WERI-Rb-1 (cell line): ENCODE results near the gene TXNRD1.

Source experiments
- DNase-seq: peaks from one replicate; pipeline ENCODE4 v3.0.0-alpha.2; 2020
- H3K27ac ChIP-seq: fragments of 250-450 bp; sonication (Bioruptor Pico); 2 replicates; pipeline ENCODE4 v1.5.1; 2020; ENCODE audit warnings: mild to moderate bottlenecking, moderate library complexity
- H3K27me3 ChIP-seq: fragments of 250-450 bp; sonication (Bioruptor Pico); 2 replicates; pipeline ENCODE4 v1.5.1; 2021; ENCODE audit warnings: mild to moderate bottlenecking, low read depth, moderate library complexity; ENCODE audit not compliant: insufficient read depth, severe bottlenecking
- H3K36me3 ChIP-seq: fragments of 250-450 bp; sonication (Bioruptor Pico); 2 replicates; pipeline ENCODE4 v1.5.1; 2020; ENCODE audit warnings: mild to moderate bottlenecking, moderate library complexity
- H3K4me3 ChIP-seq: 2 replicates; pipeline ENCODE4 v1.5.1; 2011; ENCODE audit warnings: low read depth, mild to moderate bottlenecking, control low read depth, low read length
- H3K9me3 ChIP-seq: fragments of 250-450 bp; sonication (Bioruptor Pico); 2 replicates; pipeline ENCODE4 v1.5.1; 2021; ENCODE audit warnings: mild to moderate bottlenecking, moderate library complexity; ENCODE audit not compliant: severe bottlenecking
- TF ChIP-seq, protein P1 (sequence below): IDR thresholded peaks from 2 replicates; pipeline ENCODE4 v1.5.1; 2011; ENCODE audit warnings: low read depth, mild to moderate bottlenecking, control low read depth, inconsistent platforms, low read length

TXNRD1 gene

DNA sequence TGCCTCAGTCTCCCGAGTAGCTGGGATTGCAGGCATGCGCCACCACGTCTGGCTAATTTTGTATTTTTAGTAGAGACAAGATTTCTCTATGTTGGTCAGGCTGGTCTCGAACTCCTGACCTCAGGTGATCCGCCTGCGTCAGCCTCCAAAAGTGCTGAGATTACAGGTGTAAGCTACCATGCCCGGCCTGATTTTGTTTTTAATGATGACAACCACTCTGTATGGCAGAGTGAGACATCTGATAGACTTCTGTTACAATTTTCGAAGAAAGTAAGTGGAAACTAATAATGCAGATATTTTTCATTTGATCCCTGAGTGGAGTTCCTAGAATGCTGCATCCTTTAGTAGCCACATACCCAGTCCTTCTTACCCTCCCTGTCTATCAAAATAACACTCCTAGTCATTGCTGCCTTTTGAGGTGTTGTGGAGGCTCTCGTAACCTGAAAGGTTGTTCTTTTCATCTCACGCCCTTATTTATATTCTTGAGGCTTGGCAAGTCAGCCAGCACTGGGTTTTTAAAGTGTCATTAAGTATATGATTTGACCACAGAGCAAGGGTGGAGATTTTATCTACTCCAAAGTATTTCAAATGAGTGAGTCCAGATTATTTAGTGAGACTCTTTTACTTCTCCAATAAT is 82.0 kb downstream of the TXNRD1 start:
- no peaks in the 10 kb centered on the region for H3K27me3 ChIP-seq
- peaks cover 63% of the 10 kb centered on the region for H3K36me3 ChIP-seq
- no peaks in the 10 kb centered on the region for H3K9me3 ChIP-seq
- no peak overlapping the region for H3K27ac ChIP-seq
- H3K4me3 ChIP-seq: no peak overlapping the region
- TF ChIP-seq, protein P1, sequence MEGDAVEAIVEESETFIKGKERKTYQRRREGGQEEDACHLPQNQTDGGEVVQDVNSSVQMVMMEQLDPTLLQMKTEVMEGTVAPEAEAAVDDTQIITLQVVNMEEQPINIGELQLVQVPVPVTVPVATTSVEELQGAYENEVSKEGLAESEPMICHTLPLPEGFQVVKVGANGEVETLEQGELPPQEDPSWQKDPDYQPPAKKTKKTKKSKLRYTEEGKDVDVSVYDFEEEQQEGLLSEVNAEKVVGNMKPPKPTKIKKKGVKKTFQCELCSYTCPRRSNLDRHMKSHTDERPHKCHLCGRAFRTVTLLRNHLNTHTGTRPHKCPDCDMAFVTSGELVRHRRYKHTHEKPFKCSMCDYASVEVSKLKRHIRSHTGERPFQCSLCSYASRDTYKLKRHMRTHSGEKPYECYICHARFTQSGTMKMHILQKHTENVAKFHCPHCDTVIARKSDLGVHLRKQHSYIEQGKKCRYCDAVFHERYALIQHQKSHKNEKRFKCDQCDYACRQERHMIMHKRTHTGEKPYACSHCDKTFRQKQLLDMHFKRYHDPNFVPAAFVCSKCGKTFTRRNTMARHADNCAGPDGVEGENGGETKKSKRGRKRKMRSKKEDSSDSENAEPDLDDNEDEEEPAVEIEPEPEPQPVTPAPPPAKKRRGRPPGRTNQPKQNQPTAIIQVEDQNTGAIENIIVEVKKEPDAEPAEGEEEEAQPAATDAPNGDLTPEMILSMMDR: no peak
- no peak for DNase-seq

DNA sequence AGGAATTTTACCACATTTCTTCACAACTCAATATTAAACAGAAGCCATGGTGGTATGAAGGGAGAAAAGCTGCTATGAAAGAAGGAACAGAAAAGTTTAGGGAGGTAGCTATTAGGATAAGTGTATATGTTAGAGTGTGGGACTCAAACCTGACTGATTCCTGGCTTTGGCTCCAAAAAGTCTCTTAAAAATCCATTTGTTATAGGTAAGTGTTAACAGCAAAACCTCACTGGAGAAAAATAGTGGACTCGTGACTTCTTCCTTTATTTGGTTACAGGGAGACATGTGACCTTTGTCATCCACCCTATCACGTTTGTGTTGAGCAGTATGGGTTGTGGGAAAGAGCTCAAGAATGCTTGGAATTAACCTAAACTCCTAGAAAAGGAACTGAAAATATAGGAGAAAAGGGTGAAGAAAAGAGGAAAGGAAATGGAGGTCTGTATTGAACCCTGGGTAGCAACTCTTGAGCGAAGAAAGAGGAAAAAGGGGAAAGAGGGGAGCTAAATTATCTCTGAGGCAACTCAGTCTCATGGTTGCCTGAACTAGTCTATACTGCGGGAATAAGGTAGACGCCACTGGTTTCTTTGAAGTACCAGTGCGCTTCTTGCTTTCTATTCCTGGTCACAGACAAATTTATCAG is 84.4 kb downstream of the TXNRD1 start:
- H3K36me3 ChIP-seq: peaks cover 63% of the 10 kb centered on the region
- no peak for DNase-seq
- H3K27me3 ChIP-seq: no peaks in the 10 kb centered on the region
- TF ChIP-seq, protein P1: no peak
- no peak overlapping the region for H3K4me3 ChIP-seq
- no peak overlapping the region for H3K27ac ChIP-seq
- H3K9me3 ChIP-seq: no peaks in the 10 kb centered on the region

DNA sequence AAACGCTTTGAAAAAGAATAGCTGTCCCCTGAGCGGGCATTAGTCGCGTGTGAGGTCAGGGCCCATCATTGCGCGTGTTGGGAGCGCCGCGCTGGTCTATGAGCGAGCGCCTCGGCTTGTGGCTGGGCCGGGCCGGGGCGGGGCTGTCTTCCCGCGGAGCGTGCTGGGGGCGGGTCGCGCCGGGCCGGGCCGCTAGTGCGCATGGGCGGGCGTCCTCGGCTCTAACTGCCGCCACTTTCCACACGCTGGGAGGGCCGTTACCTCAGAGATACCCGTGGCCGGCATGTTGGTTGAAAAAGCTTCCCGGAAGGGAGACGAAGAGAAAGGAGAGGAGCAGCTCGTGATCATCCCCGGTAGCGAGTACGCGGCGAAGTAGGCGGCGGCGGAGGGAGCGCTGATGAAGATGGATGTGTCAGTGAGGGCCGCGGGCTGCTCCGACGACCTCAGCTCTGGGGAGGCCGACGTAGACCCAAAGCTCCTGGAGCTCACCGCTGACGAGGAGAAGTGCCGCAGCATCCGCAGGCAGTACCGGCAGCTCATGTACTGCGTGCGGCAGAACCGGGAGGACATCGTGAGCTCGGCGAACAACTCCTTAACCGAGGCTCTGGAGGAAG is 88.1 kb downstream of the TXNRD1 start, which contains the start of gene EID3:
TSS of gene EID3 (plus strand) at position 202 of the 614 bp plus-strand sequence. CDS start at position 398, 196 bp downstream.
- Histone ChIP-seq H3K27me3 (no peaks in the 10 kb centered on the region), H3K36me3 (peaks cover 42% of the 10 kb centered on the region), H3K4me3 (no peak within 1 kb of the TSS), H3K27ac (no peak within 1 kb of the TSS), H3K9me3 (no peaks in the 10 kb centered on the region)
- no peak for DNase-seq
- TF ChIP-seq, protein P1: no peak

DNA sequence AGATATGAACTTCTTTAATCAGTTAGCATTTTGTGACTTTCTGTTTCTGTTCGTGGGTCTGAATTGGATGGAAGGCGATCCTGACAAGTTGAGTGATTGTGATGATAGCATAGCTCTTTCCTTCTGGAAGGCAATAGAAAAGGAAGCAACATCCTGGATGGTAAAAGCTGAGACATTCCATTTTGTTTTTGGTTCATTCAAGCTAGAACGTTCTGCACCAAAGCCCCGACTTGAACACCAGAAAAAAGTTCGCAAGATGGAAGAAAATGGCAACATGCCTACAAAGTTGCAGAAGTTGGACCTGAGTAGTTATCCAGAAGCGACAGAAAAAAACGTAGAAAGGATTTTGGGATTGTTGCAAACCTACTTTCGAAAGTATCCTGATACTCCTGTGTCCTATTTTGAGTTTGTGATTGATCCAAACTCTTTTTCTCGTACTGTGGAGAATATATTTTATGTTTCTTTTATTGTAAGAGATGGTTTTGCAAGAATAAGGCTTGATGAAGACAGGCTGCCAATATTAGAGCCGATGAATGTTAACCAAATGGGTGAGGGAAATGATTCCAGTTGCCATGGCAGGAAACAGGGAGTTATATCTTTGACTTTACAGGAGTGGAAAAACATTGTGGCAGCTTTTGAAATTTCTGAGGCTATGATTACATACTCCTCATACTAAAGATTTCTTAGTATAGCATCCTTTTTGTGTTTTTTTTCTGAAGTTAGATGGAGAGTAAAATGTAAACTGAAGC is 88.9 kb downstream of the TXNRD1 start:
- Histone ChIP-seq H3K9me3 (no peaks in the 10 kb centered on the region), H3K4me3 (no peak overlapping the region), H3K27me3 (no peaks in the 10 kb centered on the region), H3K36me3 (peaks cover 34% of the 10 kb centered on the region), H3K27ac (no peak overlapping the region)
- no peak for DNase-seq
- TF ChIP-seq, protein P1: no peak

DNA sequence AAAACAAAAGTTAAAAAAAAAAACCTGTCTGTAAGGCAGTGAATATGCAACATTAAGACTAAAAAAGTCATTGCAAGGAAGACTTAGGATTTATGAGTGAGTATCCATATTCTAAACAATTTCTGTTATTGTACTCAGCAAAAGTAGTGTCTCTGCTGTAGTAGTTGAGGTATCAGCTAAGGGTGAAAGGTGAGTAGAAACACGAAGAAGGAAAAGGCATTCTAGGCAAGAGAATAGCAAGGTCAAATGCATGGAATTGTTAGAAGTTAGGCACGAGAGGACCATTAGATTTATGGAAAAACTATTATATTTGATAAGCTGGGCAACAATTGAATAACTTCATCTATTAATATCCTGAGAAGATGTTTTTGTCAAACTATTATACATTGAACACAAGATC is 89.8 kb downstream of the TXNRD1 start:
- peaks cover 27% of the 10 kb centered on the region for H3K36me3 ChIP-seq
- H3K9me3 ChIP-seq: no peaks in the 10 kb centered on the region
- TF ChIP-seq, protein P1: no peak
- no peak overlapping the region for H3K4me3 ChIP-seq
- no peaks in the 10 kb centered on the region for H3K27me3 ChIP-seq
- H3K27ac ChIP-seq: no peak overlapping the region
- no peak for DNase-seq
